MM.1S (cell line): Measurements from ENCODE around the gene RFESD.

Experiments
- DNase-seq: peaks from one replicate; pipeline ENCODE4 v3.0.0-alpha.2; 2015
- H2AFZ ChIP-seq: fragments of 300-600 bp; sonication (generic); 2 replicates; pipeline ENCODE4 v1.6.0; 2016; ENCODE audit warnings: antibody characterized with exemption, low read length
- H3F3A ChIP-seq: fragments of 300-600 bp; sonication (generic); 2 replicates; pipeline ENCODE4 v1.6.1; 2016; ENCODE audit warnings: mild to moderate bottlenecking, antibody characterized with exemption, low read length, moderate library complexity, mixed read lengths; ENCODE audit not compliant: insufficient read depth
- H3K27ac ChIP-seq: fragments of 300-600 bp; sonication (generic); 2 replicates; pipeline ENCODE4 v1.5.1; 2016; ENCODE audit warnings: mild to moderate bottlenecking, low read length
- H3K27me3 ChIP-seq: fragments of 300-600 bp; sonication (generic); replicated peaks from 2 replicates; pipeline ENCODE4 v1.6.0; 2016; ENCODE audit warnings: low read length; ENCODE audit not compliant: insufficient read depth
- H3K36me3 ChIP-seq: fragments of 300-600 bp; sonication (generic); replicated peaks from 2 replicates; pipeline ENCODE4 v1.6.1; 2016; ENCODE audit warnings: mild to moderate bottlenecking, low read length, mixed read lengths; ENCODE audit not compliant: insufficient read depth
- H3K4me1 ChIP-seq: fragments of 300-600 bp; sonication (generic); 2 replicates; pipeline ENCODE4 v1.6.1; 2016; ENCODE audit warnings: low read length, mixed read lengths
- H3K4me2 ChIP-seq: fragments of 300-600 bp; sonication (generic); 2 replicates; pipeline ENCODE4 v1.6.0; 2016; ENCODE audit warnings: low read depth, low read length
- H3K4me3 ChIP-seq: fragments of 300-600 bp; sonication (generic); 2 replicates; pipeline ENCODE4 v1.5.1; 2016; ENCODE audit warnings: low read length, mixed read lengths
- H3K79me2 ChIP-seq: fragments of 300-600 bp; sonication (generic); 2 replicates; pipeline ENCODE4 v1.6.1; 2016; ENCODE audit warnings: mixed run types, low read length, mixed read lengths
- H3K9ac ChIP-seq: fragments of 300-600 bp; sonication (generic); 2 replicates; pipeline ENCODE4 v1.6.1; 2016; ENCODE audit warnings: low read length, mixed read lengths
- H3K9me2 ChIP-seq: fragments of 300-600 bp; sonication (generic); replicated peaks from 2 replicates; pipeline ENCODE4 v1.6.1; 2016; ENCODE audit warnings: mild to moderate bottlenecking, low read length, mixed read lengths; ENCODE audit not compliant: insufficient read depth
- H3K9me3 ChIP-seq: fragments of 300-600 bp; sonication (generic); replicated peaks from 2 replicates; pipeline ENCODE4 v1.6.1; 2016; ENCODE audit warnings: mild to moderate bottlenecking, low read length, mixed read lengths; ENCODE audit not compliant: insufficient read depth
- H4K20me1 ChIP-seq: fragments of 300-600 bp; sonication (generic); 2 replicates; pipeline ENCODE4 v1.6.1; 2016; ENCODE audit warnings: mild to moderate bottlenecking, low read length, moderate library complexity, mixed read lengths; ENCODE audit not compliant: insufficient read depth
- CTCF ChIP-seq: fragments of 300-600 bp; sonication (generic); IDR thresholded peaks from 2 replicates; pipeline ENCODE4 v1.5.1; 2016; ENCODE audit warnings: antibody characterized with exemption, low read length, mixed read lengths
- EZH2 ChIP-seq: fragments of 300-600 bp; sonication (generic); optimal IDR thresholded peaks from 2 replicates; pipeline ENCODE3; 2017; ENCODE audit warnings: low read depth, mild to moderate bottlenecking, antibody characterized with exemption, low read length, mixed read lengths
- EZH2phosphoT487 ChIP-seq: fragments of 300-600 bp; sonication (generic); IDR thresholded peaks from 2 replicates; pipeline ENCODE4 v1.6.1; 2018; ENCODE audit warnings: antibody characterized with exemption, low read length

Gene RFESD

GRCh38 chr5:95684361-95684760, 37.8 kb downstream of the RFESD start:
- no peak for DNase-seq

GRCh38 chr5:95686651-95687050, 40.1 kb downstream of the RFESD start:
- H3K4me3 ChIP-seq, result no peak overlapping the region
- TF ChIP-seq EZH2 (no peak), CTCF (no peak), EZH2phosphoT487 (no peak)
- DNase-seq, result no peak
- H3K4me2 ChIP-seq, result no peak overlapping the region
- H2AFZ ChIP-seq, result no peak overlapping the region
- H3K79me2 ChIP-seq, result no peaks in the 10 kb centered on the region
- no peaks in the 10 kb centered on the region for H4K20me1 ChIP-seq
- H3K9me2 ChIP-seq, result no peaks in the 10 kb centered on the region
- H3K36me3 ChIP-seq, result no peaks in the 10 kb centered on the region
- no peak overlapping the region for H3K27ac ChIP-seq
- no peaks in the 10 kb centered on the region for H3F3A ChIP-seq
- no peak overlapping the region for H3K9ac ChIP-seq
- H3K9me3 ChIP-seq, result no peaks in the 10 kb centered on the region
- no peaks in the 10 kb centered on the region for H3K4me1 ChIP-seq
- H3K27me3 ChIP-seq, result no peaks in the 10 kb centered on the region

More at GRCh38 chr5:95684361-95684760, 37.8 kb downstream of the RFESD start:
- H3K4me3 ChIP-seq, result no peak overlapping the region
- no peaks in the 10 kb centered on the region for H3K4me1 ChIP-seq
- no peaks in the 10 kb centered on the region for H3K9me3 ChIP-seq
- no peak overlapping the region for H3K9ac ChIP-seq
- no peaks in the 10 kb centered on the region for H3K36me3 ChIP-seq
- H3K27me3 ChIP-seq, result no peaks in the 10 kb centered on the region
- TF ChIP-seq CTCF (no peak), EZH2 (no peak), EZH2phosphoT487 (no peak)
- H3K9me2 ChIP-seq, result no peaks in the 10 kb centered on the region
- no peaks in the 10 kb centered on the region for H3F3A ChIP-seq
- no peak overlapping the region for H3K4me2 ChIP-seq
- no peak overlapping the region for H3K27ac ChIP-seq
- H2AFZ ChIP-seq, result no peak overlapping the region
- no peaks in the 10 kb centered on the region for H3K79me2 ChIP-seq
- no peaks in the 10 kb centered on the region for H4K20me1 ChIP-seq

- Histone ChIP-seq H3K27ac (no peak overlapping the region), H3K79me2 (no peaks in the 10 kb centered on the region), H3K9me3 (no peaks in the 10 kb centered on the region), H3K9me2 (no peaks in the 10 kb centered on the region), H3K4me3 (no peak overlapping the region), H3K4me2 (no peak overlapping the region), H3K27me3 (no peaks in the 10 kb centered on the region), H3F3A (no peaks in the 10 kb centered on the region), H4K20me1 (no peaks in the 10 kb centered on the region), H3K9ac (no peak overlapping the region), H3K4me1 (no peaks in the 10 kb centered on the region), H3K36me3 (no peaks in the 10 kb centered on the region), H2AFZ (no peak overlapping the region)
- TF ChIP-seq EZH2 (no peak), EZH2phosphoT487 (no peak), CTCF (no peak)
- no peak for DNase-seq
Observed at GRCh38 chr5:95689680-95690079, 43.1 kb downstream of the RFESD start.
